ENCODE measurements around the gene ABCG1.
A peak's percentile ranks its signal among the peaks of the same experiment; 100 is the strongest.

The ABCG1 gene

DNA sequence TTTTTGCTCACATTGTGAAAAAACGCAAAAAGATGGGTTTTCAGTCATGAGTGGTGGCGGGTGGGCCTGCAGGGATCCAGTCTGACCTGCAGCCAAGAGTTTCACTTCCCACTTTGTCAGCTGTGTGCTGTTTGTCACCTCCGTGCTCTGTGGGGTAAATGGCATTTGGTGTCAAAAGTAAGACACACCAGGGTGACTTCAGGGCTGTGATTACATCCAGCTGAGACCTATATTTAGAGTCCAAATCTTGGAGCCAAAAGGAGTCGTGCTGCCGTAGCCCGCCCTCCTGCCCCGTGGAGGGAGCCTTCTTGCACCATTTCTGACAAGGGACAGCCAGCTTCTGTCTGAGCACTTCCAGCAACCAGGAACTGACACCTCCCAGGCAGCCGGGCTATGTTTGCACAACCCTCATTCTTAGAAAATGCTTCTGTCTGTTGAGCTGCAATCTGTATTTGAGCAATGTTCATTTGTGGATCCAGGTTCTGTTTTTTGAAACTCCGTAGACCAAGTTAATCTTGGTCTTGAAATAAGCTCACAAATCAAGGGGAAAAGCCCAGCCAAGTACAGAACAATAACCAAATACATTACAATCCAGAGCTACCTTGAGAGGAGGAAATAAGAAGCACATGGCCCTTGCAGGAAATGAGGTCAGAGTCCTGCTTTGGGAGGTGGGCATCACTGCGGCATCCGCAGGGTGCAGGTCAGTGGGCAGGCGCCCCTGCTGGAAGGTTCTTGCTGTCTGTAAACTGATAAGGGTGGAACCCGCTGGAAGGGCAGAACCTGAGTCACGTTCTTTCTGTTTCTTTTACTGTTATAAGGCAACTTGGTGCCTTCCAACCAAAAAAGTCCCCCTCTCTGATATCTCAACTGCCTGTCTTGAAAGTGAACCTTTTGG lies 14.4 kb downstream of the ABCG1 start:
- peak; percentile 53 for DNase-seq

DNA sequence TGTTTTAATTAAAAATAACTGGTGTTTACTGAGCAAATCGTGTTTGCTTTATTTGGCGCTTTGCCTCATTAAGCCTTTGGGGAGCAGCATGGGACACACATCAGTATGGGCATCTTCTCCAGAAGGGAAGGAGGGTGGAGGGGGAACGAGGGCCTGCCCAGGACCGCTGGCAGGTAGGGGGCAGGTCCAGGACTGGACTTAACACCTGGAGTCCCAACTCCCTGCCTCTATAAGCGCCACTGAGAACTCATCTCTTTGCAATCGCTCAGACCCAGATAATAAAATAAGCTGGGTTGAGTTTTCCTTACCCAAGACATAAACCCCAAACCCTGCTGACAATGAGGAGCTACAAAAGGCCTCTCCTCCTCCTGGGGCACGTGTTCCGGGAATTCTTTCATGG lies 15.1 kb downstream of the ABCG1 start:
- DNase-seq: no peak

DNA sequence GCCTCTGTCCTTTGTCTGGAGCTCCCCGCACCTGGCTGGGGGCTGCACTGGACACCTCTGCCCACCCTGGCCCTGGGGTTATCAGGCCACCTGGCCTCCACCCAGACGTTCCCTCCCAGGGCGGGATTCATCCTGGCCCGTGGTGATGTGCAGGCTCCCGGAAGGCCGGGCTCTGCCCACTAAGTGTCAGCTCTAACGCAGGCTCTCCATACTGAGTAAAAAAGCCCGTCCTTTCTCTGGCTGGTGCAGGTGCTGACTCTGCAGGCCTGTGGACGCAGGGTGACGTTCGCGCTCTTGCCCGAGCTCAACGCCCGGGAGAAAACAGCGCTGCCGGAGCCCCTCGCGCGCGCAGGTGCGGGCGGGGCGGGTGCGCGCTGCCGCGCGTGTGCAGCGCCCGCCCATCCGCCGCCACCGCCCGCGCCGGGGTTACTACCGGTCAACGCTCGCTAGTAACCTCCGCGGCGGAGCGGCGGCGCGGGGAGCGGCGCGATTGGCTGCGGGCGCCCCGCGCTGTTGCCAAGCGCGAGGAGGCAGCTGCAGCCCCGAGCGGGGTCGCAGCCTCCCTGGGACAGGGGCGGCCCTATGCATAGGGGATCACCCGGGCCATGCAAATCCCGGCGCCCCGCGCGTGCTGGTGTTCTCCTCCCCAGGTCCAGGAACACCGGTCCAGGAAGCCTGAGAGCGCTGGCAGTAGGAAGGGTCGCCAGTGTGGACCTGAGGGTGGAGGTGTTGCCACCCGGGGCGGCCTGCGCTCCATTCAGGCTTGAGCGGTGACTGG lies 15.7 kb downstream of the ABCG1 start:
- DNase-seq: peak; percentile 50

DNA sequence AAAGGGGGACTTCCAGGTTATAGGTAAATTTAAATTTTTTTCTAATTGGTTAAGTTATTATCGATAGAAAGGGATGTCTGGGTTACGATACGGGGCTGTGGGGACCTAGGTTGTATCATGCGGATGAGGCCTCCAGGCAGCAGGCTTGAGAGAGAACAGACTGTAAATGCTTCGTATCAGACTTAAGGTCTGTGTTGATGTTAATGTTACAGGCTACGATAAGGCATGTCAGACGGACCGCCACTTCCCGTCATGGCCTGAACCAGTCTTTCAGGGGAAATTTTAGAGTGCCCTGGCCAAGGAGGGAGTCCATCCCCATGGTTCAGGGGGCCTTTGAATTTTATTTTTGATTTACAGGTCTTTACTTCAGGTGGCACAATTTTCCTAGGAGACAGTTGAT lies 16.7 kb downstream of the ABCG1 start:
- no peak for DNase-seq

DNA sequence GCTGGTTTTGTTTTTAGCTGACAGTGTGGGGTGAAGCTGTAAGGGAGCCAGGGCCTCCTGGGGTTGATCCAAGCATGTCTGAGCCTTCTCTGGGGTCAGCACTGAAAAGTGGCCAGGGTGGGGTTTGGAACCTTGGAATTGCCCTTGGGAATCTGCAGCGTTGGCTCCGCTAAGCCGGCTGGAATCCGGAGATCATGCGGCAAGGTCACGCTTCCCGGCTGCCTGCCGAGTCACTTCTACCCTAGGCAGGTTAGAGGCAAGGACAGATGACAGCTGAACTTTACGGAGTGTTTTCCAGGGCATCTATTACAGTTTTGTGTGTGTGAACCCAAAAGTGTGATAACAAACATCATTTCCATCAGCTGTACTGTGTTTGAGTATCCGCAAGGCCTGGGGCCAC lies 17.1 kb downstream of the ABCG1 start:
- DNase-seq: no peak

DNA sequence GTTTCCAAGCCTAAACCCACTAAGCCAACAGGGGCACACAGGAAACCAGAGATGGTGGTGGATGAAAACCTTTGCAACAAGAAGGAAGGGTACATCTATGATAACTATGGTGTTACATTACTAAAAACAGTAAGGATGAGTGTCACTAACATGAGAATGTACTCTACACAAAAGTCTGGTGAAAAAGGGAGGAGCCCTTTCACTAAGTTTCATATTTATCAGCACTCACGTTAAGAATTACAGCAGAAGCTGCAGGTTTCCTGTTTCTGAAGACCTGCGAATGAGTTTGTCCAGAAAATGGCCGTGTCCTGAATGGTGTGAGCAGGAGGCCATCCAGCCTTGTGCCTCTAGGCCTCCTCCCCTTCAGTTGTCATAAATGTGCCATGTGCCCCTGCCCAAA lies 17.8 kb downstream of the ABCG1 start:
- DNase-seq: no peak

DNA sequence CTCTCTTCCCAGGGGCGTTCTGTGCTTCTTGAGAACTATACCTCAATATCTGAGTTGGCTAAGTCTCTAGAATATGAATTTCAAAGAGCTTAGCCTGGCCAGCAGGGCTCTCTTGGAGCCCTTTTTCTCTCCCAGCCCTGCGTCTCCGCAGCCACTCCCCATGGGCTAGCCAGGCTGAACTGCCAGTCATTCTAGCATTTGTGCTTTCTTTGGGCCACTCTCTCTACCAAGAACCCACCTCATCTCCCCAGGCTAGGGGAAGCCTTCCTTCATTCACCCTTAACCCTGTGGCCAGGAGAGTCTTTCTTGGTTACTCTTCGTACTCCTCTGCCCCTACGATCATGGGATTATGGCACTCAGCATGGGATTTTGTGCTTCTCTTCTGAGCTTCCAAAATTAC lies 18.2 kb downstream of the ABCG1 start:
- no peak for DNase-seq

DNA sequence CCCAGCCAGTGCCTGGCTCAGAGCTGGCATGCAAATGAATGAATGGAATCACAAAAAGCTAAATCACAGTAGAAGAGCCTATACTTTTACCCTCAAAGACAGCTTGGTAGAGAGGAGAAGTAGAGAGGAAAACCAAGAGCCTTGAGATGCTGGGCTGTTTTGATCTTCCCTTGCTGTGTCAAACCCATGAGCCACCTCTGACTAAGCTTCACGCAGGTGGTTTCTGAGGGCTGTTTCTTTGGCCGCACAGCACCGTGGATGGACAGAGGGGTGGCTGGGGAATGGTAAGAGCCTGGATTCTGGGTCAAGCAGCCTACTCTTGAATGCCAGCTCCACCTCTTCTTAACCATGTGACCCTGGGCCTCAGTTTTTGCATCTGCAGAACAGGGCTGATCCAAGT lies 18.6 kb downstream of the ABCG1 start:
- no peak for DNase-seq

DNA sequence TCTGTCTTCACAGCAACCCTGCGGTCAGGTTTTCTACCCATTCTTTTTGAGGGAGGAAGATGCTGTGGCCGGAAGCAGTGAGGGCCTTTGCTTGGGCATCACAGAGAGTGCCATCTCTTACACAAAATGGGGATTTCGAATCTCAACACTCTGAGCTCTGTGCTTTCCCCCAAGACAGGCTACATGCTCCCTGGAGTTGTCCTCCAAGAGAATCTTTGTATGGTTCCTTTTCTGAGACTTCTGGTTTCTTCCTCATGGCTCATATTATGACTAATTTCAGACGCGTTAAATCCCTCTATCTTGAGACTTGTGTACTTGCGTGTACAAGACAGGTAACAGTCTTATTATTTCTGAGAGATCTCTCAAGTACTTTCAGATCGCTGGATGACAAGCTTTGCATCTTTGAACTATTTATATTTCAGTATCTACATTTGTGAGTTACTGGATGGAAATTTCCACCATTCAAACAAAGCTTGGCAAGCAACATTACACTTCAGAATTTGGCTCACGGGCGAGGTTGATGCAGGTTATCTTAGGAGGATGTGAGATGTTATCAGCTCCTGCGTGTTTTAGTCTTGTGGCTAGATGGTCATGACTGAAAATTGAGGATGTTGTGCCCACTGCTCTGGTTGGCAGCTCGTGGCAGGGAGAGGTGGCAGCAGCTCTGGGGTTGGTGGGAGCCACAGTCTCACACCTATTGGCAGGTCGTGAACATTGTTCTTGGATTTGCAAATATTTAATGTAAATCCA lies 19.4 kb downstream of the ABCG1 start:
- DNase-seq: no peak

DNA sequence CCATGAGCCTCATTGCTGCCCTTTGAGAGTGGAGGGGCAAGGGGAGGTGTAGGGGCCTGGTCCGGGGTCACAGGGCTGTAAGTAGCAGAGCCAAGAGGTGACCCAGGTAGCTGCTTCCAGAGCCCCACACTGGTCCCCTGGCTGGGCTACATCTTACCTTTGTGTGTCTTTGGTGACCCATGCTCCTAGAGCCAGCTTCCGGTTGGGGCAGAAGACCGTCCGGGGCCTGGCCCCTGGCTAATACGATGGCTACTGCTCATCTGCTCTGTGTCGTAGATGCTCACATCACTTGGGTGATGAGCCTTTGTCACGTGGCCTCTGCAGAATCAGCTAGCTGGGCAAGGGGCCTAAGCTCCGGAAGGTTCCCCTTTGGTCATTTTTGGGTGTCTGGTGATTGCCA lies 20.6 kb downstream of the ABCG1 start:
- DNase-seq: no peak

DNA sequence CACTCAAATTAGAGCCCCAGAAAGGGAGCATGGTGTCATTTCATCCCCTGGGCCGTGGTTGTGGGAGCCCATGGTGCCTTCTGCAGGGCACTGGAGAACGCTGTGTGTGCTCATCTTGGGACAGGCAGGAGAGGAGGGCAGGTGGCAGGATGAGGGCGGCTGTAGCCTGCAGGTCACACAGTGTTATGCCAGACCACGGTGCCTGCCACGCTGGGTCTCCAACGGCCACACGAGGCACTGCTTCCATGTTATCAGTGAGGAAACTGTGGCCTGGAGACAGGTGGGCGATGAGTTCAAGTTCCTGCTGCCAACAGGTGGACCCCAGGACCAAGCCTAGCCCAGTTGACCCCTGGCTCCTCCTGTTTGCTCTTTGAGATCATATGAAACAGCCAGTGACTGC lies 21.0 kb downstream of the ABCG1 start:
- no peak for DNase-seq

DNA sequence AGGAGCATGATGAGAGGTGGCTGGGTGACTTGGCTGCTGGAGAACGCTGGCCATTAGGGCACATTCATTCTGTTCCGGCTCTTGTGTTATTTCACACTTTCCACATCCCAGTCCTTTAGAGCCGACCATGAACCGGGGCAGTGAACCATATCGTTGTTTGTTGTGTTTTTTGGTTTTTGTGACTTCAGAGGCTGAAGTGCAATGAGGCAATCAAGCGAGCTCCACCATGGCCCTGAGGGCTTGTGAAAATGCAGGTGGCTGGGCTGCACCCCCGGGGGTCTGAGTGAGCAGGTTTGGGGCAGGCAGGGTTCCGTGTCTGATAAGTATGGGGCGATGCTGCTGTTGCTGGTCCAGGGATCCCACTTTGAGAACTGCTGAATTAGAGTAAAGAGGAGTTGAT lies 23.7 kb downstream of the ABCG1 start:
- no peak for DNase-seq

DNA sequence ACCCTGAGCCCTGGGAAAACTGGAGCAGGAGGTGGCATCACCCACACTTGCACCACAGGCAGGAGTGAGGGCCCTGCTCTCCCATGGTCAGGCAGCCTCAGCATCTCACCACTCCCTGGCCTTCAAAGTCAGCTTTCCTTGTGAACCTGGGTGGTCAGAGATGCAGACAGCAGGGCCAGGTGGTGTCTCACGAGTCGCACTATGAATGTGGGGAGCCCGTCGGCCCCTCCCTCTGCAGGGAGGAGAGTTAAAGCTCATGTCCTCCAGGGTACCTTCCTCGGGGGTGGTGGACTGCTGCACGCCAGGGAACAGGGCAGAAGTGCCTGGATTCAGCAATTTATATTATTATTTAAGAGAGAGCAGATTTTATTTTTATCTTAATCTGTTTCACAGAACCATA lies 24.1 kb downstream of the ABCG1 start:
- no peak for DNase-seq

DNA sequence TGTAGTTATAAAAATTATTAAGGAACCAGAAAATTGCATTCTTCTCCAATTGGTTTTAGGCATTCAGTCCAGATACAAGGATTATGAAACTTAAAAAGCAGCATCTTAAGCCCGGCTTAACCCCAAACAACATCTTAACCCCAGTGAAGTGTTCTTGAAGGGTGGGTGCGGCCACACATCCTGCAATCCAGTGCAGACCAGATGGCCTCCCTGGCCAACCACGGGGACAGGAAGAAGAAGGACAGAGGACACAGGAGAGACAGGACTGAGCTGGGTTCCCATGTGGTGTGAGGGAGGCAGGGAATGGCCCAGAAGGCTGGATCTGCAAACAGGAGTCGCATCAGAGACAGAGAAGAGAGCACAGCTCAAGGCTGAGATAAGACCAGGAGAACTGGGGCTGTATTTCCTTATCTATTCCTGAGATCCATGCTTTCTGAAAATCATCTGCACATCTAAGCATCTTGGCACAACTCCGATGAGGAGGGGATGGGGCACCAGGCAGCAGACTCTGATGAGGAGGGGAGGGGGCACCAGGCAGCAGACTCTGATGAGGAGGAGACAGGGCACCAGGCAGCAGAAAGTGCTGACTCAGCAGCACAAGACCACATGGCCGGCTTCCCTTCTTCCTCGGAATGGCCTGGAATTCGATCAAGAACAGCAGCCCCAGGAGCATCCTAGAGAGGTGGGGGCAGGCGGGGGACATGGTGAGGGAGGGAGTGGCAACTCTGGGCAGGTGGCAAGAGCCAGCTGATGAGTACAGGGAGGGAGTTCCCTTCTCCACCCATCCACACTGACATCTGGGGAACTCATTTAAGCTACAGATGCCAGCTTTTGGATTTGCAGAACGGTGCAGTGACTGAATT lies 26.6 kb downstream of the ABCG1 start:
- DNase-seq: peak; percentile 27

DNA sequence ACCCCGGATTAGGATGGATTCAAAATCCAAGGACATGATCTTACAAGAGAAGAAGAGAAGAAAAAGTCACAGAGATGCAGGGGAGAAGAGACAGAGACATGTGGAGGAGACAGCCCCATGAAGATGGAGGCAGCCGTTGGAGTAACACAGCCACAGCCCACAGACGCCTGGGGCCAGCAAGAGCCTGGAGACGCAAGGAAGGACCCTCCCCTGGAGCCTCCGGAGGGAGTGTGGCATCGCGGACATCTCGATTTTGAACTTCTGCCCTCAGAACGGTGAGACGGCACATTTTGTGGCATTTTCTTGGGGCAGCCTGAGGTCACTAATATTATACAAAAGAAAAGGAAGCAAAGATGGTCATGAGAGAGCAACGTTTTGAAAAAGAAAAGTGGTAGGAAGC lies 28.8 kb downstream of the ABCG1 start:
- DNase-seq: no peak

DNA sequence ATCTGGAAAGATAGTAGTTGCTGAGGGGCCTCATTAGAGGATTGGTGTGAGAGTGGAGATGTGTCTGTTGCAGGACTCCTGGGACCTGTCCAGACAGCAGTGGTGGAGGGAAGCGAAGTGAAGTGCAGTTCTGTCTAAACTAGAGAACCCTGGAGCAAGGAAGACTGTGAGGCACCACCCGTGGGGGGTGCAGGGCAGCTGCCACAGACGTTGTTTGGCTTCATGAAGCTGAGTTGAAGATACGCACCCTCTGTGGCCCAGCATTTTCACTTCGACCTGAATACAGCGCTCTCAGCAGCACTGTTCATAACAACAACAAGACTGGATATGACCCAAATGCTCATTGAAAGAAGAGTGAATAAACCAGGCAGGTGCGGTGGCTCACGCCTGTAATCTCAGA lies 29.3 kb downstream of the ABCG1 start:
- DNase-seq: no peak

DNA sequence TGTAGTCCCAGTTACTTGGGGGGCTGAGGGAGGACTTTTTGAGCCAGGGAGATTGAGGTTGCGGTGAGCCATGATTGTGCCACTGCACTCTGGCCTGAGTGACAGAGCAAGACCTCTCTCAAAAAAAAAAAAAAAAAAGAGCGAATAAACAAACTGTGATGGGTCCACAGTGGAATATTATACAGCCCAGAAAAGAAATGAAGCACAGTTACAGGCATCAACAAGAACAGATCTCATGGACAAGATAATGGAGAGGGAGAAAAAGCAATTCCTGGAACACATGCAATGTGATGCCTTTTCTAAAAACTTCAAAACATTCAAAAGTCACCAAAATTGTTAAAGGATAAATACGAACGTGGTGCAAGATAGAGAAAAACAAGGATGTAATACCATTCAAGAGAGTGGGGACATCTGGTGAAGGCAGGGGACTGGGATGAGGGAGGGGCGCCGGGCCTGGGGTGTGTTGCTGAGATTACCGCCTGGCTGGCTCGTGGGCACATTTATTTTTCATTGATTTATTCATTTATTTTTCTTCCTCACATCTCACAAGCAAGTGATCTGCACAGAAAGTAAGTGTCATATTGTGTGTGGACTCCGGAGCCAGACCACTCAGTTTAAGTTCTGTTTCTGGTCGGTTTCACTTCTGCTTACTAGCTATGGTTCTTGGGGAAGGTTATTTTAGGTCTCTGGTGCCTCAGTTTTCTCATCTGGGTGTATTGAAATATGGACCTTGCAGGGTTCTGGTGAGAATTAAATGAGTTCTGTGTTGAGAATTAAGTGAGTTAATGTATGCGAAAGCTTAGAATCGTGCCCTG lies 30.1 kb downstream of the ABCG1 start:
- peak; percentile 12 for DNase-seq

DNA sequence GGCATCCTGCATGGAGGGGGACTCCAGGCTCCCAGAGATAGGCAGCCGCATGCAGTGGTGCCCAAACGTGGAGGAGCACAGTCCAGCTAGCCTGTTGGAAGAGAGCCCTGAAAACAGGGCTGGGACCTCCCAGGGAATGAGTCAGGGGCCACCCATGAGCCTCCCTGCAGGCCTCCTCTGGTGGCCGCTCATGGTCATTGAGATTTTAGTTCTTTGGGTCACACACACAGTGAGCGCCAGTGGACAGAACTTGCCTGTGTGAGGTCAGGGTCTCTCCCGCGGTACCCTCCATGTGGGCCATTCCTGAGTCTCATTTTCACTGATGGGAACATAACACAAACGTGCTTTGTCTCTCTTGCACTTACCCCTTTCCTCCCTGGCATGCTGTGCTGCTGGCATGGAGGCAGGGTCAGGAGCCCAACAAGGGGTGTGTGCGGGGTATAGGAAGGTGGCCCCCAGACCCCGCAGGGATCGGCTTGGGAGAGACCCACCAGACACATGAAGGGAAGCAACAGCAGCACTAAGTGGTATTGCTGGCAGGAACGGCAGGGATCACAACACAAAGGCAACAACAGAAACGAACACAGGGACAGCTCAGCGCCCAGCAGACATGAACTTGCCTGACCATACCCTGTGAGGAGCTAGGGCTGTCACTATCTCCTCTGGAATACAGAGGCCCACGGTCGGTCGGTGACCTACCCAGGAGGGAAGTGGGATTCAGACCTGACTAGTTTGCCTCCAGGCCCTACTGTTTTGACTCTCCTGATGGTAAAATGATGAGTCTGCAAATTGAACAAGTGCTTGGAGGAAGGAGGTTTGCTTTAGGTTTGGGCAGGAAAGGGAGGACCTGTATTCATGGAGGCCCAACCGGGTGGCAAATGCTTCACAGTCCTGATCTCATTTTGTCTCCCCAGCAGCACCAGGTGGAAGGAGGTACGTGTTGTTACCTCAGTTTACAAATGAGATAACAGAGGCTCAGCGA lies 31.8 kb downstream of the ABCG1 start:
- DNase-seq: peak; percentile 21

DNA sequence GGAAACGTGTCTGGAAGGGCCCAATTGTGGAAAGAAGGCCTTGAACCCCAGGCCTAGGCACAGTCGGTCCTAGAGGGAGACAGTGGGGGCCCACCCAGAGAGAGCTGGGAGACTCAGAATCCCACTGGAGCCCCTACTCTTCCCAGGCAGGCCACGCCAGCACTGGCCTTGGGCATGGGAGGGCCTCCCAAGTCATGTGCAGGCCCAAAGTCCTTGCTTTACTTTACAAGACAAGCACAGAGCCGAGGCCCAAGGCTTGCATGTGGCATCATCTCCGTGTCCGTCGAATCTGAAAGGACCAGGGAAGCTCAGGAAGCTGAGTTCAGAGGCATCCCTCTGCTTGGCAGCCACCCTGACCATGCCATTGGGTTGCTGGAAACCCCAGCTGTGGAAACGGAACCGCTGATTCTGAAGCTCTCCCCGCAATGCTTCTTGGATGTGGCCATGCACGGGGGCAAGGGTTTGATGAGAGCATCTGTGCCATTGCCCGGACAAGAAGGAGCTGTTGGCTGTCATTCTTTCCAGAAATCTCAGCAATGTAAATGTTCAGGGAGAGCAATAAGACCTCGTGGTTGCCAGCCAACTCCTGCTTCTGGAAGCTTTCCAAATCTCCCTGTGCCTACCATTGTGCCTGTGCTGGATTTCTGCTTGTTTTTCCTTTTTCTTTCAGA lies 32.8 kb downstream of the ABCG1 start:
- peak; percentile 29 for DNase-seq

DNA sequence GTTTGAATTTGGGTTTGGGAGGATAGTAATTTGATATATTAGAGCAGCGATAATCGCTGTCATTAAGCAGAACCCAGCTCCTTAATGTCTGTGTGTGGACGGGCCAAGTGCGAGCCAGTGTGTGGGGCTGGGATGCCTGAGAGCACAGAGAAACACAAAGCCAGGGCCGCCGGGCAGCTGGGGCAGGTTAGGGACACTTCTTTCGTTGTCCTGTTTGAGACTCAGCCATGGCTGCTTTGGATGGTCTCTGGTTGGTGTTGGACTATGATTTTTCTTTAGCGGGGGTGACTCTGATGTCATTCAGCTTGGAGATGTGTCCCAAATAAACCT lies 33.4 kb downstream of the ABCG1 start:
- no peak for DNase-seq
